GM19467 (cell line): Measurements from ENCODE around the gene MCEE.
A peak's percentile ranks its signal among the peaks of the same experiment; 100 is the strongest.
"Not testable (repeated sequence)": the region's sequence is repeated elsewhere in the genome, so short reads cannot be mapped to it uniquely, and the experiment has no call there.

ENCODE experiments used
- ATAC-seq: cut with Tn5 transposase; IDR thresholded peaks from one replicate; pipeline ENCODE4 v1.9.1; 2021; ENCODE audit warnings: mild to moderate bottlenecking, moderate library complexity; ENCODE audit not compliant: unreplicated experiment

Gene MCEE

DNA sequence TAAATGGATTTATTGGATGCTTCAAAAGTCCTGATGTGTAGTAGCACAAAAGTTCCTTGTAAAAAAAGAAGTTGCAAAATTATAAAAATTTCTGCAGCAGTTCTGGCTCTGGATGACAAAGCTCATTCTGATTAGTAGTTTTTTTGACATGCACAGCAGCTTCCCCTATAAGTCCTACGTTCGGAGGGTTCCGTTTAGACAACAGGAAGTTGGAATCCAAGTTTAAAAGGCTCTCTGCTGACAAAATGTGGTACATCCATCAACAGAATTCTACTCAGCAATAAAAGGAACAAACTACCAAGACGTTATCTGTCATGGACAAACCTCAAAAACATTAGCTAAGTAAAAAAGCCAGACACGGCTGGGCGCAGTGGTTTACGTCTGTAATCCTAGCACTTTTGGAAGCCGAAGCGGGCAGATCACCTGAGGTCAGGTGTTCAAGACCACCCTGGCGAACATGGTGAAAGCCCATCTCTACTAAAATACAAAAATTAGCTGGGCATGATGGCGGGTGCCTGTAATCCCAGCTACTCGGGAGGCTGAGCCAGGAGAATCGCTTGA lies 46.2 kb downstream of the MCEE start:
- ATAC-seq, result not testable (repeated sequence)

DNA sequence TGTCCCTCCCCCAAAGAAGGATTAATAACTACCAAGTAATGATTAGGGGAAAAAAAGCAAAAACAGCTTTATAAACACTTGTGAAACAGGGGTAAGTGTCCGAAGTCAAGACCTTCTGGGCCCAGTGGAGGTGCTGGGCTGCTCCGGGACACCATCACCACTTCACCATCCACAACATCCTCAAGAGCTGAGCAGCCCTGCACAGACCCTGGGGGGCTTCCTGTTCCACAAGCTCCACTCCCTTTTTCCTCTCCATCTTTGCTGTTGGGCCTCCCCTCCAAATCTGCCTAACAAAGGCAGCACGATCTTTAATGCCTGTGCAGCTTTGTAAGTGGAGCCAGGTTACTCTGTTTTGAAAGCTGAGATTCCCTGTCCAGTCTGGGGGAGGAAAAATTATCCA lies 46.7 kb downstream of the MCEE start:
- not testable (repeated sequence) for ATAC-seq

DNA sequence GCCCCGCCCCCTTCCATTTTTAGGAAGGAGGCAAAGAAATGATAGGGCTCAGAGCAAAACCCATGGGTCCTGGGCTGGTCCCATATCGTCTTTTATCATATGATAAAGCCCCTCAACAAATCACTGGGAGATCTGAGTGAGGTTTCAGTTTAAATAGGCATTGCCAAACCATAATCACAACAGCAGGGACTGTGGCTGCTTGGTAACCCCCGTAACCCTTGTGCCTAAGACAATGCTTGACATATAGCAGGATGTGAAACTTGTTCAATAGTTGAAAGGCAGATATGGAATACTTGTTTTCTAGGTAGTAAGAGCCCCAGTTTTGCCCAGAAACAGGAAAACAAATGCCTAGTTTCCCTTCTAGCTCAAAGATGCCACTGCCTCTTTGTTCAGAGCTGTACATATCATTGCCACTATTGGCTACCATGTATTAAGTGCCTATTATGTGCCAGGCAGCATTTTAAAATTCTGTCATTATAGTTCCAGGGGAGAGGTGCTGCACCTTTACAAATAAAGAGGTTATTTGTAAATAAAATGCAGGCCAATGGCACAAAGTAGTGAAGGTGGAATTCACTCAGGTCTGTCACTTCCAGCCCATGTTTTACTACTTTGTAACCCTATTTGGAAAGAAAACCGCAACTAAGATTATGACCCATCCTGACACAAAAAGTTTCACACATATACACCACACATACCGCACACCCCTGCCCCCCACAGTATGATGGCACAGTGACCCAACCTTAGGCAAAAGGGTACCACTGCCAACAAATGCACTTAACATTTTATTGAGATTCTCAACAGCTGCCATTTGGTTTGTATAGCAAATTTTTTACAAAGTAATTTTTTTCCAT lies 47.4 kb downstream of the MCEE start:
- ATAC-seq, result no peak

DNA sequence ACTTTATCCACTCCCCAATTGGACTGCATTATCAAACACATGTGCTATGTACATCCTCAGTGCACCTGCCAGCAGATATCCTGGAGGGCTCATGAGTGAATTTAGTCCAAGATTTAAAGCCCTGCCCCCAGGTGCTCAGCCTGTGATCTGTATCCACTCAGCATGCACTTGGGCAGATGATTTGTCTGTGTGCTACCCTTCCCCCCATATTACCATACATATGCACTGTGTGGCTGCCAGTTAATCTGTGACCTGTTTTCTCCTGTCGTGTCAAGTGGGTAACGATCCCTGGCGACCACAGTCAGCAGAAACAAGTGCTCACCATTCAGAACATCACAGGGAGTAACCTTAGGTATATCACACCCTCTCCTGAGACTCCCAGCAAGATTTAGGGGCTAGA lies 51.4 kb downstream of the MCEE start:
- no peak for ATAC-seq

DNA sequence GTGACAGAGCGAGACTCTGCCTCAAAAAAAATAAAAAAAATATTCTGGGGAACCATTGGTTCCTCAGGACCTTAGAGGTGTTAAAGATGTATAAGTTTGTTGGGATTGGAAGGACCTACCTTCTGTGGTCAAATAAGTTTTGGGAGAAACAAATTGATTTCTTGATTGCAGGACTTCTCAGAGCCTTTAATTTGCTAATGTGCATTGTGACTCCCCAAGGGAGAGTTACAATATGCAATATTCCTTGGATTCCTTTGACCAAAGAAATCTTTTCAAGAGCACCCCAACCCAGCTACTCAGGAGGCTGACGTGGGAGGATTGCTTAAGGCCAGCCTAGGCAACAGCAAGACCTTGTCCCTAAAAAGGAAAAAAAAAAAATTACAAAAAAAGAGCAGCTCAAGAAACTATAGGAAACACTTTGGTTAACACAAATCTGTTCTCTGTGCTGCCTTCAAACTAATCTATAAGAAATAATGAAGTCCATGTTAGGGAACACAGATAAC lies 55.1 kb downstream of the MCEE start:
- no peak for ATAC-seq

DNA sequence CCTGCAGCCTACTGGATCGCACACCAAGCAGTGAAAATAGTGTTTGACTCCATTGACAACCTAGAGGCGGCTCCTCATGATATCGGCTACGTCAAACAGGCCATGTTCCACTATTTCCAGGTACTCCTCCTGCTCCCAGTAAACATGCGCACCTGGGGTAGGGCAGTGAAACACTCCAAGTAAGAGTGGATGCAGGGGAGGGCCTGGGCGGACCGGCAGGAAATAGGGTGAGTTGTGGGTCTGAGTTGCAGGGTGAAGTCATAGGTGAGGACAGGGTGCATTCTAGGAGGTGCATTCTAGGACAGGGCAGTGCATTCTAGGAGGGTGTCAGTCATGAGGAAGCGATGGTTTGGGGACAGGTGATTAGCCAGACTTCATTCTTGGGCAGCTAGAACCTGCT lies 56.6 kb downstream of the MCEE start:
- ATAC-seq, result no peak

DNA sequence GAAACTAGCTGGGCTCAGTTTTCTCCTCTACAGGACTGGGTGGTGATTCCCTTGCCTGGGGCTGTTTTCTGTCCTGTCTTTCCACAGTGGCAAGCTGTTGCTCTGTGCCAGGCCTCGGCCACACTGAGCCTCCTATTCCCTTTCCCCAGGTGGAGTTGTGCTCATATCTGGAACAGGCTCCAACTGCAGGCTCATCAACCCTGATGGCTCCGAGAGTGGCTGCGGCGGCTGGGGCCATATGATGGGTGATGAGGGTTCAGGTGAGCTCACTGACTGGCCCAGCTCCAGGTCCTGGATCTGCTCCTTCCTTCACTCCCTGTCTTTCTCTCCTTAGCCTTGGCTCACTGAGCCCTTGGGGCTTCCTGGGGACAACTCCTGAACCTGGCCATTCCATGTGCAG lies 57.5 kb downstream of the MCEE start:
- no peak for ATAC-seq

DNA sequence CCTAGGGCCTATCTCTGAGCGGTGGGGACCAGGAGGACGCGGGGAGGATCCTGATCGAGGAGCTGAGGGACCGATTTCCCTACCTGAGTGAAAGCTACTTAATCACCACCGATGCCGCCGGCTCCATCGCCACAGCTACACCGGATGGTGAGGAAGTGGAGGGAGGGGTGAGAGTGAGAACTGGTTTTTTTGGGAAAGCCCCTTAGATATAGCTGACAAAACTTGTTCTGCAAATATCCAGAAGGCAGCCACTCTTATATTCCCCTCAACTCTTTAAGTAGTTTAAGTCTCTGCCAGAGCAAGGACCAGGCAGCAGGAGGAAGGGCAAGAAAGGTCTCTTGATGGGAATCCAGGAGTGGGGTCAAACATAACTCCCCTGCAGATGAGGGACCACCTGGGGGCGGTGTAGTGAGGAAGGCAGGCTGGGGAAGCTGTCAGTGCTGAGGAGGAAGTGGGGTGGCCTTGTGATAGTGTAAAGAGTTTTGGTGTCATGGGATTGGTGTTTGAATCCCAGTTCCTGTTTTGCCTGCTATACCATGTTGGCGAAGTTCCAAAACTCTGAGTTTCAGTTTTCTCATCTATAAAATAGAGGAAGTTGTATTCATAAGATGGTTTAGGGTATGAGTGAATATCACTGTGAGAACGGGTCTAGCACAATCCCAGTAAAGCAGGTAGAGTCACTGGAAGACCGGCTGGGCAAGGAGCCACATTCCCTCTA lies 58.2 kb downstream of the MCEE start:
- ATAC-seq, result peak; percentile 32

DNA sequence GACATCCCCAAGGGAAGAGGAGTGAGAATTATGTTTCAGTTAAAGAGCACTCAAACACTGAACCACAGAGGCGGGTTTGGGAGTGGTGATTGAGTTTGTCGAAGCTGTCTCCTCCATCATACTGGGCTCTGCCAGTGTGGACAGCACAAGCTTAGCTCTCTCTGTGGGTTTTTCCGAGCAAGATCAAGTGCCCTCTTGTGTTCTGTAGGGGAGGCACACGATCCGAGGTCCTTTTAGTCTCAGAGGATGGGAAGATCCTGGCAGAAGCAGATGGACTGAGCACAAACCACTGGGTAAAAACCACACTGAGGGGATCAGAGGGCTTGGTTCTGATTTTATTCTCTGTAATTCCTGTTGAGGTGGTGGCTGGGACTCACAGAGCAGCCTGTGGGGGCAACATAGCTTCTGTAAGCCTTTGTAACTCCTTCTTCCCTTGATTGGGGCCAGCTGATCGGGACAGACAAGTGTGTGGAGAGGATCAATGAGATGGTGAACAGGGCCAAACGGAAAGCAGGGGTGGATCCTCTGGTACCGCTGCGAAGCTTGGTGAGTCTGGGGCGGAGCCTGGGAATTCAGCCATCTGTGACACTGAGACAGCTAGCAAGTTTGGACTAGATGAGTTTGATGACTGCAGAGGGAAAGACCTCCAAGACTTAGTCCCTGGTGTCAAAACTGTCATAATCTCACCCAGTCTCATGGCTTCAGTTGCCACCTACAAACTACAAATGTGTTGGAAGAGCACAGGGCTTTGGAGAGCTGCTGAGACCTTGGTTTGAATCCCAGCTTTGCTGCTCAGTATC lies 59.5 kb downstream of the MCEE start:
- ATAC-seq, result no peak

DNA sequence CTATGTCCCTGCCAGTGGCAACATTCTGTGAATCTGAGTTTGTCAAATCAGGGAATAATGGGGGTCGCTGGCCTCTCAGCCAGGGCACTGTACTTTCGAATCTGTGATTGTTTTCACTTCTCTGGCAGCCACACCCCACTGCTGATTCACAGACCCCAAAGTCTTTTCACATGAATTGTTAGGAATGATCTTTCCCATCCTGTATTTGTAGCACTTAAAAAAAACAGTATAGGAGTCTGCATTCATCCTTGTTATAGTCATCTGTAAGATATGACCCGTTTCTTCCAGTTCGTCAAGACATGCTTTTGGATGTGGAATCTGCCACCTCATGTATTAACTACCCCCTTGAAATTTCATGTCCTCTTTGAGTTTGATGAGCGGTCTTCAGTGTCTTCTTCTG lies 60.7 kb downstream of the MCEE start:
- no peak for ATAC-seq

DNA sequence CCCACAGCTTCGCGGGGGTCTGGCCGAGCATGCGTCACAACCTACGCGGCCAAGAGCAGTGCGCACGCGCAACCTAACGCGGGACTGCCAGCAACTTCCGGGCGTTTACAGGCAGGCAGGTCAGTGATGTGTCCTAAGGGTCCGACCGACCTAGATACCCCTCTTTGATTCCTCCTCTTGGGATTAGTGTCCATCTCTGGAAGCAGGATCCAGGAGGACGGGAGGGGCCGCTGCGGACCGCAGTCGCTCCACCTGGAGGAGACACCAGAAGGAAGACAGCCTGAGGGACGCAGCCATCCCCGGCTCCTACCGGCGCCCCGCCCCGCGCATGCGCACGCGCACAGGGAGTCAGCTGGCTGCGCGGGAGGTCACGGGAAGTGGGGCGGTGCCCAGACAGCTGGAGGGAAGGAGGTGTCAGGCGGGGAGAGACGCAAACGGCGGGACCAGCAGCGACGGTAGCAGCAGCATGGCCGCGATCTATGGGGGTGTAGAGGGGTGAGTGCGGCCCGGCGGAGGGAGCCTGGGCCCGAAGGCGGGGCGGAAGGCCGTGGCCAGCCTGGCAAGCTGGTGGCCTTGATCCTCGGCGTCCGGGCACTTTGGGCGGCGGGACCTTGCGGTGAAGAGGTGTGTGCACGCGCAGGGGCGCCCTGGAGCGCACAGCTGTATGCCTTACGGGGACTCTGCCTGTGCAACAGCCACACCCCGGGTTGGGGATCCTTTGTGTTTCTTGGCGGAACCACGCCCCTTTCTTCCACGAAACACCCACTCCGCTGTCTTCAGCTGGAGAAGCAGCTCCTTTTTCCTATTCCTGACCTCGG lies 61.6 kb downstream of the MCEE start, which contains the start of gene NAGK:
Gene NAGK, plus strand, starts transcription at position 431 of the 818 bp plus-strand sequence. Its CDS starts 36 bp downstream, at position 467.
- ATAC-seq, result peak; percentile 62

DNA sequence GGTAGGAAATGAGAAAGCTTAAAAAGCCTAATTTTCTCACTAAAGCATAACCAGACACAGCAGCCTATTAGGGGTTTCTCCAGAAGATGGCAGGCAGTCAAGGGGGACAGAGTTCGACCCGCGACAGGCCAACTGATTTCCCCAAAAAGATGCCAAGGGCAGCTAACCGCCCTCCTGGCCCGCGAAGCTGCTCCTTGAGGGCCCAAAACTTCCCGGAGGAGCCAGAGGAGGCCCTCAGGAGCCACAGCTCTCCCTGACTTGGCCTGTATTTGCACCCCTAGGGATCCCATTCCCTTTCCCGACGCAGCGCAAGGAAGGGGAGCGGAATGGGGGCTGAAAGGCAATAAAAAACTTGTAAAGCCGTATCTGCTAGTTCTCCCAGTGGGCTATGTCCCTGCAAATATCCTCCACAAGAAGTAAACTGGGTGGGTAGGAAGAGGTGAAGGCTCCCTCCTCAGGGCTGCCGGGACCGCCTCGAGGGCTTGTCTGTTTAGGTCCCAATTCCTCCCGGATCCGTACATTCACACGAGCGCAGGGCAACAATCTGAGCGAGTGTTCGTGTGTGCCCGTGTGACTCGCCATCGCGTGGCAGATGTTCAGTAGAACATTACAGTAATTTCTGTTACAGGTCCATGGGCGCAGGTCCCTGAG lies 62.3 kb downstream of the MCEE start:
- no peak for ATAC-seq

DNA sequence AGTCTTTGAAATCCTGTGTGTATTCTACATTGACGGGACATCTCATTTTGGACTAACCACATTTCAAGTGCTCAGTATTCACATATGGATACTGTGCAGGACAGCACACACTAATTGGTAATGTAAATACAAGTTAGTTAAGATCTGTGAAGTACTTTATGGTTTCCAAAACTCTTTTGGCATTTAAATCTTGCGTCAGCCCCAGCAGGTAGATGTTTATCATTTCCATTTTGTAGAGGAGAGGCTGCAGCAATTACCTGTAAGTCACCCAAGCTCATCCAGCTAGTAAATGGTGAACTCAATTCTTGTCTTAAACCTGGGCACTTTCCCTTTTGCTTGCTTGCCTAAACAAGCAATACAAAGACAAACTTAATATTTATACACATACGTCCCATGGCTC lies 63.2 kb downstream of the MCEE start:
- ATAC-seq, result no peak

DNA sequence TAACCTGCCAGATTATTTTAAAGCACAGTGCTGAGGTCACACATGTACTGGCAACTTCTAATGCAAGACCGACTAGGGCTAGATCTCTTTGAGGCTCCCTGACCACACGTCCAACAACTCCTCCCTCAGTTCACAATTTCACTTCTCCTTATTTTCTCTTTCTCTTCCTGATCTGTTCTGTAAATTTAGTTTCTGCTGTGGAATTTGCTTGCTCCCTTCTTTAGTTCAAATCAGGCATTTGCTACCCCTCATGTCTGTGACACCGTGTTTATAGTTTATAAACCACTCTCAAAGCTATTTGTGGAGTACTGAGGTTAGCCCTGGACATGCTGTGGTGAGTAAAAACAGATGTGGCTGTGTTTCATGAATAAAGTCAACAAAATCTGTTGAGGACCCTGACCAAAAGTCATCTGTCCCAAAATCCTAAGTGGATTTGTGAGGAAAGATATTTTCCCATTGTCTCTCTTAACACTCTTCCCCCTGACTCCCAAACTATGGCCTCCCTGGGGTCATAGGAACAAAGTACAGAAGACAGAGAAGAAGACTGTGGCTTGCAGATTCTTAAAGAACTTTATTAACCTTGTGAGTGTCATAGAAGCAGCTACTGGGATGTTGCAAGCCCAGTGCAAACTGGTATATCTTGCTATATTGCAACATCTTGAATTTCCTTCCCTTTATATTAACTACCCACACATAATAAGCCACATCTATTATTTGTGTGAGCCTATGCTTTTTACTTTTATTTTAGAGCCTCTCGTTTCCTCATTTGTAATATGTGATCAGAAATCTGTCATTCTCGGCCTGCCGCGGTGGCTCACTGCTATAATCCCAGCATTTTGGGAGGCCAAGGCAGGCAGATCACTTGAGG lies 65.0 kb downstream of the MCEE start:
- ATAC-seq, result no peak

DNA sequence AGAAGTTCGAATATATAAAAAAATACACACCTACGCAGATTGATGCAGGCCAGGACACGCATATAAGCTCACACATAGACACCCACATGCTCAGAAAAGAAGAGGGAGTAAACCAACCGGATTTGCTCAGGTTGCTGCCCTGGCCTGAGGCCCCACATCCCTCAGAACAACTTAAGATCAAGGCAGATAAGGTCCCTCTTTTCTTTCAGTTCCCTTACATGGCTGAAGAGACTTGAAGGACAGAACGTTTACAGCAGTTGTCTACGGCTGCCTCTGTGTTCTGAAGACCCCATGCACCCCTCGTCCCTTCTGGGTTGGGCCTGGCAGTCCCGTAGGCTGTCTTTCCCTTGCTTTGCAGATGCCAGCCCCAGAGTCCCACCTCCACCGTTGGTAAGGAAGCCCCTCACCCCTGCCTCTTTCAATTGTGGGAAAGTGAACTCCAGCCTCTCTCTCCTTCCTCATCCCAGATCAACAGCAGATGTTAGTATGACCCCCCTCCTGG lies 65.9 kb downstream of the MCEE start:
- ATAC-seq, result no peak

DNA sequence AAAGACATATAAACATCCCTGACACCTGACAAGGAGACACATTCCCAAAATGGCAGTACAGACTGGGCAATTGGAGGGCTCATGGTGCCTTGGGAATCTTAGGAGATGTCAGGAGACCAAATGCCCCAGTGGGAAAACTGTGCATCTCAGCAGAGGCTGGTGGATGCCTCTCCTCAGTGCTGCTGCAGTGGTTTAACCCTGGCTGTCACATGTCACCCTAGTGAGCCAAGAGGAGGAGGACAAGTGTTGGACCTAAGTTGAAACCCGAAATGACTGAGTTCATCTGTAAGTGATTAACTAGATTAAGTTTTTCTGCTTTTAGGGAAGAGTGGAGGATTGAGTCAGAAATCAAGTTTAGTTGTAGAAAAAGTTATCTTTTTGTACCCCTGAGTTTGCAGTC lies 66.8 kb downstream of the MCEE start:
- no peak for ATAC-seq

DNA sequence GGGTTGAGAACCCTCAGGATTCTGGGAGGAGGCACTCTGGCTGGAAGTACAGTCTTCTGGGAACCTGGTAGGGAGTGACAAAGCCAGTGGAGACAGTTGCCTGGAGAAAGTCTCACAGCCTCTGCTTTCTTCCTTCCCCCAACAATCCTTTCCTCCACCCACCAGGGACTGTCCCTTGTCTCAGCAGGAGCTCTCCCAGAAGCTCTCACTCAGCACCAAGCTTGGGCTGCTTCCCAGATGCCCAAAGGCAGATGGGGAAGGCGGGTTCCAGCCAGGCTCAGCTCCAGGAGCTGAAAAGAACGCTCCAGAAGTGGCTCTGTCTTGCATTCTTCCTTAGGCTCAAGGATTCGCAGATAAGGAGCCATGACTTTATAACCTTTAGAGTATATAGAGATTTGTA lies 69.2 kb downstream of the MCEE start:
- no peak for ATAC-seq

DNA sequence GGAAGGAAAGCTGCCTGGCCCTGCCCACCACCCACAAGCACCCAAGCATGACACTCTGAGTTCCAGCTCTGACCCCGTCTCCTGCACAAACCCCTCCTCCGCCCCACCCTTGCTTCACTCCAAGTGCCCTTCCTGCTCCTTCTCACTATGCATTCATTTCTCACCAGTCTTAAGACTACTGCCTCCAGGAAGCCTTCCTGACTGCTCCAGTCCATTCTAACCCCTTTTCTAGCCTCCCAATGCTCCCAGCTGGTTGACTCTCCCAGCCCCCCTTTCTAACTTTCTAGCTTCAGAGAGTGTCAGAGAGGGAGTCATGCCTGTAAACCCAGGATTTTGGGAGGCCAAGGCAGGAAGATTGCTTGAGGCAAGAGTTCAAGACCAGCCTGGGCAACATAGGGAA lies 69.8 kb downstream of the MCEE start:
- no peak for ATAC-seq
